Midbrain (tissue), 1 donor: ENCODE results near the gene GPR50.

Experiments
- DNase-seq: peaks from one replicate; lab custom pipeline; 2025; lab: John Stamatoyannopoulos, UW

GPR50 gene

GRCh38 chrX:151227627-151228026 is 51.2 kb downstream of the GPR50 start:
- no peak for DNase-seq

DNA sequence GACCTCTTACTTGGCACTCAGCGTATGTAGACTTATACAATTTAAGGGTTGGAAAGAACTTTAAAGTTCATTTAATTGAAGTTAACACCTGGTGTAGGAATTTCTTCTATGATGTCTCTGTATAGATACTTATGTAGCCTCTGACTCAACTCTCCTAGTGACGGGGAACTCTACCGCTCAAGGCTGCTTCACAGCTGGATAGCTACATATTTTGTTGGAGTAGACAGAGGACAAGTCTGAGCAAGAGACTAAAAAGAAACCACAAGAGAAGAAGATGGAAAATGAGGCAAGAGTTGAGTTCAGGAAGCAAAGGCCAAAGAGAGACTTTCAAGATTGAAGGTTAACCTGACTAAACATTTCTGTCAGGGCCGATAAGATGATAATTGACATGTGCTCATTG is 52.6 kb downstream of the GPR50 start:
- DNase-seq = no peak
